Chondrocyte (in vitro differentiated cells): Measurements from ENCODE around the gene PNRC2. TPM values are rescaled to one million over a fixed set of nuclear protein-coding genes. Genes with fewer than 3 reads are reported as not detected.
A peak's percentile ranks its signal among the peaks of the same experiment; 100 is the strongest.

ENCODE experiments used
- DNase-seq: peaks from one replicate; pipeline ENCODE4 v3.0.0; 2021; ENCODE audit warnings: mixed read lengths, low spot score
- H3K27ac Mint-ChIP-seq: one replicate; pipeline ENCODE4 v1.8.0; 2021; ENCODE audit warnings: mild to moderate bottlenecking, moderate library complexity, mixed read lengths; ENCODE audit not compliant: unreplicated experiment
- H3K27me3 Mint-ChIP-seq: 2 replicates; pipeline ENCODE4 v1.8.0; 2021; ENCODE audit warnings: low read depth, mixed read lengths
- H3K36me3 Mint-ChIP-seq: 2 replicates; pipeline ENCODE4 v1.8.0; 2021; ENCODE audit warnings: low read depth, mixed read lengths
- H3K4me1 Mint-ChIP-seq: 2 replicates; pipeline ENCODE4 v1.8.0; 2021; ENCODE audit warnings: low read depth, mild to moderate bottlenecking, mixed read lengths
- H3K4me3 Mint-ChIP-seq: one replicate; pipeline ENCODE4 v1.8.0; 2021; ENCODE audit warnings: mild to moderate bottlenecking, moderate library complexity, mixed read lengths; ENCODE audit not compliant: unreplicated experiment
- H3K9me3 Mint-ChIP-seq: 2 replicates; pipeline ENCODE4 v1.8.0; 2021; ENCODE audit warnings: low read depth, mixed read lengths
- CTCF ChIP-seq: fragments of 200-600 bp; sonication (generic); IDR thresholded peaks from 2 replicates; pipeline ENCODE4 v1.5.0; 2021; ENCODE audit warnings: antibody characterized with exemption, mild to moderate bottlenecking, moderate library complexity
- total RNA-seq: library from RNA; stranded (reverse); gene quantifications from 3 replicates; pipeline ENCODE4 v1.2.1, GENCODE V29; 2021

The PNRC2 gene
- total RNA-seq, 1 donor from 2014 or later, result 54.2 TPM

GRCh38 chr1:23977854-23978191 lies 18.2 kb downstream of the PNRC2 start:
- TF ChIP-seq CTCF, result no peak
- no peaks in the 10 kb centered on the region for H3K27me3 Mint-ChIP-seq
- peaks cover 65% of the 10 kb centered on the region for H3K4me1 Mint-ChIP-seq
- H3K9me3 Mint-ChIP-seq, result no peaks in the 10 kb centered on the region
- peaks cover 16% of the 10 kb centered on the region for H3K36me3 Mint-ChIP-seq
- peak overlapping the region; percentile 68 for H3K27ac Mint-ChIP-seq
- H3K4me3 Mint-ChIP-seq, result peak overlapping the region; percentile 94
- no peak for DNase-seq

GRCh38 chr1:23978805-23979204 lies 19.2 kb downstream of the PNRC2 start:
- Mint-ChIP-seq H3K9me3 (no peaks in the 10 kb centered on the region), H3K27me3 (no peaks in the 10 kb centered on the region), H3K27ac (peak overlapping the region; percentile 93), H3K36me3 (peaks cover 16% of the 10 kb centered on the region), H3K4me3 (peak overlapping the region; percentile 94), H3K4me1 (peaks cover 67% of the 10 kb centered on the region)
- DNase-seq, result no peak
- no peak for TF ChIP-seq CTCF

- peaks cover 12% of the 10 kb centered on the region for H3K36me3 Mint-ChIP-seq
- no peak for TF ChIP-seq CTCF
- peak overlapping the region; percentile 94 for H3K4me3 Mint-ChIP-seq
- H3K4me1 Mint-ChIP-seq, result peaks cover 70% of the 10 kb centered on the region
- no peaks in the 10 kb centered on the region for H3K27me3 Mint-ChIP-seq
- peak overlapping the region; percentile 93 for H3K27ac Mint-ChIP-seq
- DNase-seq, result no peak
- H3K9me3 Mint-ChIP-seq, result no peaks in the 10 kb centered on the region
Measured at GRCh38 chr1:23979387-23979880, 19.8 kb downstream of the PNRC2 start.

- Mint-ChIP-seq H3K27me3 (no peaks in the 10 kb centered on the region), H3K4me1 (peaks cover 70% of the 10 kb centered on the region), H3K36me3 (peaks cover 6% of the 10 kb centered on the region), H3K4me3 (peak within 1 kb of the TSS; percentile 94), H3K9me3 (no peaks in the 10 kb centered on the region), H3K27ac (peak within 1 kb of the TSS; percentile 93)
- DNase-seq, result peak; percentile 98
- peak; percentile 72 for TF ChIP-seq CTCF
Measured at GRCh38 chr1:23979881-23980727, 20.5 kb downstream of the PNRC2 start, which contains the start of gene SRSF10. TSS of gene SRSF10 (minus strand) at chr1:23980327. CDS start at chr1:23980255, 72 bp downstream.

DNA sequence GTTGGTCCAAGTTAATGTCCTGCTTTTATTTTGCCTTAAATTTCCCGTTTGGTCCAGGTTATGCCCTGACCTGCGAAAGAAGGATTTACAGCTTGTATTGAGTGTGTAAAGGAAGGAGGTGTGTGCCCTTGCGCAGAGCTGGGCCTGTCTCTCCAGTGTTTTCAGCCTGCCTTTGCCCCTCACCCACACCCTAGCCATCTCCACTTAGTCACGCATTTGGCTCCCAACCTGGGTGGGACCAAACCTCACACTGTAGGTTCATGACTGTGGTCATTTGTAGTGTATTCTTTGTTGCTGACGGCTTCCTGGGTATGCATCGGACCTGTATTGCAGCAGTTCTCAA lies 21.1 kb downstream of the PNRC2 start:
- peak overlapping the region; percentile 94 for H3K4me3 Mint-ChIP-seq
- no peak for DNase-seq
- peak overlapping the region; percentile 93 for H3K27ac Mint-ChIP-seq
- no peak for TF ChIP-seq CTCF
- peaks cover 6% of the 10 kb centered on the region for H3K36me3 Mint-ChIP-seq
- no peaks in the 10 kb centered on the region for H3K9me3 Mint-ChIP-seq
- H3K4me1 Mint-ChIP-seq, result peaks cover 73% of the 10 kb centered on the region
- H3K27me3 Mint-ChIP-seq, result no peaks in the 10 kb centered on the region
